ENCODE measurements around the gene MSI2. TPM values are rescaled to one million over a fixed set of nuclear protein-coding genes. Genes with fewer than 3 reads are reported as not detected.

MSI2 gene
- total RNA-seq, 2 experiments from 2014 or later = 38.8 to 39.0 TPM

DNA sequence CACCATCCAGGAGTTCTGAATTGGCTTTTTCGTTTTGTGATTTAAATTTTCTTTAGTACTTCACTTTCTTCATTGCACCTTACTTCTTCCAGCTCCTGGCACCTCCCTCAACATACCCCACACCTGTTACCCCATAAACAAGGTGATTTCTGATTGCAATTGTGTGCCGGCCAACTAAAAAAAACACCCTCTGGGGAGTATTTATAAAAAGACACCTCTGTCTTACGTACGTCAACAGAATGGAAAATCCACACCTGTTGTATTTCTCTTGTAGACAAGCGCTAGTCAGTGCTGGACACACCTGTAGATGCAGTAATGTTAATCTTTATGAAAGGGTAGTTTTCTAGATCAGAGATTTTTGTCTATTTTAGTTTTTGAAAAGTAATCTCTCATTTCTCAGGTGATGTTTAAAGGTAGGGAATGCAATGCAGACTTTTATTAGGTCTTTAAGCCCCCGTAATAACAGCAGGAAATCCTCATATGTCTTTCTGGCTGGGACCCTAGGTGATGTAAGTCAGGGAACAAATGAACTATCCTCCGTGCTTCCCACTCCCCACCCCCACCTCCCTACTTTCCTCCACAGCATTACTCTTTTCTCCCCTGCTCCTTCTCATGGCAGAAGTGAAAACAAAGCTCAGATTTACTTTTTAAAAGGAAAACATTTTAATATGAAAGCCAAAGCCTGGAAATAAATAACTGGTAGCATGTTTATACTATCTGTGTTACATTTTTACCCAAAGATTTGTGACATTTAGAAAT is 4.2 kb downstream of the MSI2 start:
- no peak for DNase-seq
- Mint-ChIP-seq H3K27ac (no peak overlapping the region), H3K27me3 (ENCODE audit: low read depth) (no peaks in the 10 kb centered on the region), H3K9me3 (no peaks in the 10 kb centered on the region), H3K4me3 (no peak overlapping the region), H3K36me3 (ENCODE audit: low read depth) (peaks cover 39% of the 10 kb centered on the region), H3K4me1 (ENCODE audit: low read depth) (peaks cover 61% of the 10 kb centered on the region)
- CTCF ChIA-PET = interaction anchor here (0.6 to 1.6 kb wide), 8 partner anchors 12 to 487 kb away, joined by 3 to 6 read pairs (median 3); no protein-coding TSS in a partner anchor
- intact Hi-C loops (cut with micrococcal nuclease) = no loop called here

DNA sequence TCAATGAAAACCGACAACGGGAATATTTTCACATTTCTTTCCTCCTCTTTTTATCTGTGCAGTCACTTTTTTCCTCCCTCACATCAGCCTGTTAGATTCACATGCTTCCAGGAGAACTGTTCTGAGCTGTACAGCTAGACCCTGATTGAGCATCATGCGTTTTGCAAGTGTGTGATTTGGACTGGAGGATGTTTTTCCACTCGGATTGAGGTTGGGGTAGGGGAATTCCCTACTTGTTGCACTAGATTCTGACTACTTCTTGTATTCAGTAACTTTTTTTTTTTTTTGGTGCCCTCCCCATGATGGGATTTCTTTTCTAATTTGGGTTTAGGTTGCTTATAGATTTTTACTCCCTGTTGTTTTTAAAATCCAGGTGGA is 4.8 kb downstream of the MSI2 start:
- intact Hi-C loops (cut with micrococcal nuclease) = no loop called here
- Mint-ChIP-seq H3K27me3 (ENCODE audit: low read depth) (no peaks in the 10 kb centered on the region), H3K27ac (no peak overlapping the region), H3K4me3 (no peak overlapping the region), H3K4me1 (ENCODE audit: low read depth) (peaks cover 59% of the 10 kb centered on the region), H3K9me3 (no peaks in the 10 kb centered on the region), H3K36me3 (ENCODE audit: low read depth) (peaks cover 43% of the 10 kb centered on the region)
- CTCF ChIA-PET = interaction anchor here (0.6 to 1.6 kb wide), 5 partner anchors 12 to 486 kb away, joined by 3 to 6 read pairs (median 3); no protein-coding TSS in a partner anchor
- DNase-seq = peak; percentile 46

DNA sequence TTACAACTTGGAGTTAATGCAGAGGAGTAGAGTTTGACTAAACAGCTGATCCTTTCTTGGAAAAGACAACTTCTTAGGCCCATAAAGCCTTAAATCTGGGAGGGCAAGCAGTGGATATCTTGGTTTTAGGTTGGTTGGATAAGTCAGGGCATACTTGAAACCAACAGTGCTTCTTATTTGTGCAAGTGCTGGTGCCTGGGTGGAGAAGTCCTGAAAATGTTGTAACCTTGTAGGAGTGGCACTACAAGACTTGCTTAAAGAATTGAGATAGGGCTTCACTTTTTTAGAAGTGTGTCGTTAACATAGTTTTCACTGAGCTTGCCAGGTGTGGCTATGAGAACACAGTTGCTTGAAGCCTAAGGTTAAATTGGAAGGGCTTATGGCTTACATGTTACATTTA is 6.2 kb downstream of the MSI2 start:
- peaks cover 59% of the 10 kb centered on the region for H3K4me1 Mint-ChIP-seq (ENCODE audit: low read depth)
- peaks cover 49% of the 10 kb centered on the region for H3K36me3 Mint-ChIP-seq (ENCODE audit: low read depth)
- no peaks in the 10 kb centered on the region for H3K27me3 Mint-ChIP-seq (ENCODE audit: low read depth)
- no peak overlapping the region for H3K4me3 Mint-ChIP-seq
- H3K9me3 Mint-ChIP-seq = no peaks in the 10 kb centered on the region
- intact Hi-C loops (cut with micrococcal nuclease) = no loop called here
- CTCF ChIA-PET = interaction anchor here (0.7 kb wide), 1 partner anchor 599 kb away, joined by 3 read pairs; no protein-coding TSS in a partner anchor
- no peak for DNase-seq
- H3K27ac Mint-ChIP-seq = no peak overlapping the region

DNA sequence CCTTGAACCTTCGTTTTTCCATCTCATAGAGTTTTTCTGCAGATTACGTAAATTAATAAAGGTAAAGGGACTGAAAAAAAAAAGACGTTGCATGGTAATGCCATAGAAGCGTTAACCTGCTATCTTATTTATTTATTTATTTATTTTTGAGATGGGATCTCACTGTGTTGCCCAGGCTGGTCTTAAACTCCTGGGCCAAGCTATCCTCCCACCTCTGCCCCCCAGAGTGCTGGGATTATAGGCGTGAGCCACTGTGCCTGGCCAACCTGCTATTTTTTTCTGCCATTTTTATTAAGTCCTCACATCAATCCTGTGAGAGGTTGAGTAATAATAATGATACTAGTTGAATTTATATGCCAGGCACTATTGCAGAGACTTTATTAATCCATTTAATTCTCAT is 7.9 kb downstream of the MSI2 start:
- H3K27me3 Mint-ChIP-seq (ENCODE audit: low read depth) = no peaks in the 10 kb centered on the region
- intact Hi-C loops (cut with micrococcal nuclease) = no loop called here
- no peak overlapping the region for H3K4me3 Mint-ChIP-seq
- peaks cover 47% of the 10 kb centered on the region for H3K4me1 Mint-ChIP-seq (ENCODE audit: low read depth)
- H3K36me3 Mint-ChIP-seq (ENCODE audit: low read depth) = peaks cover 54% of the 10 kb centered on the region
- no peak overlapping the region for H3K27ac Mint-ChIP-seq
- no peak for DNase-seq
- CTCF ChIA-PET = no interaction called here
- no peaks in the 10 kb centered on the region for H3K9me3 Mint-ChIP-seq

DNA sequence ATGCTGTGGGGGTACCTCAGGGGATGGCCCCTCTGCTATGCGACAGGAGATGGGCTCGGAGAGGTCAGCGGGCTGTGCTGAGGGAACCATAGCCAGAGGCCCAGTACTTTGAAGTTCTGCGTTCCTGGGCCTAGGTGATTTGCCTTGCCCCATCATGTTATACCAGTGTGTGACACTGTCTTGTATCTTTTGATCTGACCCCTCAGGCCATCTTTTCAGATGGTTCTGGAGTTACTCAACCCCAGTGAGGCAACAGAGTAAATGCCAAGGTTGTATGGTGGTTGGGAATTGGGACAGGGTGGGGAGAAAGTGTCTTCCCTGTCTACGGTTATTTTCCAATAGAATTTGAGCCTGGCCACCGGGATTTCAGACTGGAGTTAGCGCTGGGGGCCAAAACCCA is 8.5 kb downstream of the MSI2 start:
- H3K4me1 Mint-ChIP-seq (ENCODE audit: low read depth) = peaks cover 44% of the 10 kb centered on the region
- CTCF ChIA-PET = no interaction called here

DNA sequence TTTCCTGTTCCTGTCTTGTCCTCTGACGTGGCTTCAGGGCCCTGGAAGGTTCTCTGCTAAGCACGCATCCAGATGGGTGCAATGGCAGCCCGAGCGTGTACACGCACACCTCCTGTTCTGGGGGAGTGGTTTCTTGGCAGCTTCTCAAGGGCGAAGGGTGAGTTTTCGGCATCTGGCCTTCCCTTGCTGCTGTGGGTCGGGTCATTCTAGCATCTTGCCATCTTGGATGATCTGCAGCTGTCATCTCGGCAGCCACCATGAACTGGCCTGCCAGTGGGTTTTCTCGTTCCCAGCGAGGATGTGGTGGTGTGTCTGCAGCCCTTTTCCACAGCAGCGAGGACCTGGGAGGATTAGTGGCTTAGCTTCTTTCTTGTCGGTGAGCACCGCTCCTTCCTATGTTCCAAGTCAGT is 10.6 kb downstream of the MSI2 start:
- CTCF ChIA-PET = interaction anchor here (1.1 to 1.4 kb wide), 2 partner anchors 9 to 24 kb away, joined by 4 to 6 read pairs; no protein-coding TSS in a partner anchor
- H3K4me1 Mint-ChIP-seq (ENCODE audit: low read depth) = peaks cover 30% of the 10 kb centered on the region
- intact Hi-C loops (cut with micrococcal nuclease) = no loop called here
- no peak overlapping the region for H3K4me3 Mint-ChIP-seq
- H3K27me3 Mint-ChIP-seq (ENCODE audit: low read depth) = no peaks in the 10 kb centered on the region
- H3K27ac Mint-ChIP-seq = no peak overlapping the region
- no peak for DNase-seq
- no peaks in the 10 kb centered on the region for H3K9me3 Mint-ChIP-seq
- peaks cover 44% of the 10 kb centered on the region for H3K36me3 Mint-ChIP-seq (ENCODE audit: low read depth)

More for the DNA sequence above, 8.5 kb downstream of the MSI2 start:
- DNase-seq = no peak
- Mint-ChIP-seq H3K36me3 (ENCODE audit: low read depth) (peaks cover 55% of the 10 kb centered on the region), H3K4me3 (no peak overlapping the region), H3K27me3 (ENCODE audit: low read depth) (no peaks in the 10 kb centered on the region), H3K9me3 (no peaks in the 10 kb centered on the region), H3K27ac (no peak overlapping the region)
- intact Hi-C loops (cut with micrococcal nuclease) = no loop called here

DNA sequence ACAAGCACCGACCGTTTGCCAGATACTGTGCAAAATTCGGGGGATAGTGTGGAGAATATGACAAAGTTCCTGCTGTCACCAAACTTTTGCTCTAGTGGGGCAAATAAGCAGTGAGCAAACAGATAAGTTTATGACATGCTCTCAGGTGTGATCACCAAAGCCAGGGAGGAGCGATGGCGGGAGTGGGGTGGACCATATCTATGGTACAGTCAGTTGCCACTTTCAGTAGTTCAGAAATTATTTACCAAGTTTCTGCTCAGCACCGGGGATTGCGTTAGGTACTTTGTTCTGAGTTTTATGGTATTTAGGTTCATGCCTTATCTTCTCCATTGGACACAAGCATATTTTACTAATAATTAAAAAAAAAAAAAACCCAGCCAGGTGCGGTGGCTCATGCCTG is 11.9 kb downstream of the MSI2 start:
- no peak overlapping the region for H3K4me3 Mint-ChIP-seq
- peaks cover 21% of the 10 kb centered on the region for H3K4me1 Mint-ChIP-seq (ENCODE audit: low read depth)
- intact Hi-C loops (cut with micrococcal nuclease) = no loop called here
- CTCF ChIA-PET = interaction anchor here (1.1 to 2.3 kb wide), 3 partner anchors 10 to 479 kb away, joined by 3 to 12 read pairs (median 4); no protein-coding TSS in a partner anchor
- H3K27ac Mint-ChIP-seq = no peak overlapping the region
- peaks cover 32% of the 10 kb centered on the region for H3K36me3 Mint-ChIP-seq (ENCODE audit: low read depth)
- H3K27me3 Mint-ChIP-seq (ENCODE audit: low read depth) = no peaks in the 10 kb centered on the region
- DNase-seq = no peak
- H3K9me3 Mint-ChIP-seq = no peaks in the 10 kb centered on the region

DNA sequence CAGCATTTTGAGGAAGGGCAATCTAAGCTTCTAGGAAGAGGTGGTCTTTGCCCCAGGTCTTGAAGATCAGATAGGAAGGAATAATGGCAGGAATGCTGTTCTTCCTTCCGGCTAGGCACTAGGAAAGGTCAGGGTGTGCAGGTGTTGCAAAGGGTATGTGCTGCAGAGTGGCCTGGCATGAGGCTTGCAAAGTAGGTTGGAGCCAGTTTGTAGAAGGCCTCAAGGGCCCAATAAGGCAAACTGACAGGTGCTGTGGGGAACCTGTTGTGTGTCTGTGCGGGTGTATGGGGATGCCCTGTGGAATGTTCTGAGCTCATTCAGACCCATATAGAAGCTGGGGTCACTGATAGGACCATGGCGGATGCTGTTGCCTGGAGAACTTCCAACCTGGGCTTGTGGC is 12.7 kb downstream of the MSI2 start:
- Mint-ChIP-seq H3K4me1 (ENCODE audit: low read depth) (peaks cover 15% of the 10 kb centered on the region), H3K27ac (no peak overlapping the region), H3K9me3 (no peaks in the 10 kb centered on the region), H3K4me3 (no peak overlapping the region), H3K27me3 (ENCODE audit: low read depth) (no peaks in the 10 kb centered on the region), H3K36me3 (ENCODE audit: low read depth) (peaks cover 26% of the 10 kb centered on the region)
- CTCF ChIA-PET = interaction anchor here (2.3 kb wide), 1 partner anchor 26 kb away, joined by 12 read pairs; no protein-coding TSS in a partner anchor
- intact Hi-C loops (cut with micrococcal nuclease) = no loop called here
- DNase-seq = no peak

DNA sequence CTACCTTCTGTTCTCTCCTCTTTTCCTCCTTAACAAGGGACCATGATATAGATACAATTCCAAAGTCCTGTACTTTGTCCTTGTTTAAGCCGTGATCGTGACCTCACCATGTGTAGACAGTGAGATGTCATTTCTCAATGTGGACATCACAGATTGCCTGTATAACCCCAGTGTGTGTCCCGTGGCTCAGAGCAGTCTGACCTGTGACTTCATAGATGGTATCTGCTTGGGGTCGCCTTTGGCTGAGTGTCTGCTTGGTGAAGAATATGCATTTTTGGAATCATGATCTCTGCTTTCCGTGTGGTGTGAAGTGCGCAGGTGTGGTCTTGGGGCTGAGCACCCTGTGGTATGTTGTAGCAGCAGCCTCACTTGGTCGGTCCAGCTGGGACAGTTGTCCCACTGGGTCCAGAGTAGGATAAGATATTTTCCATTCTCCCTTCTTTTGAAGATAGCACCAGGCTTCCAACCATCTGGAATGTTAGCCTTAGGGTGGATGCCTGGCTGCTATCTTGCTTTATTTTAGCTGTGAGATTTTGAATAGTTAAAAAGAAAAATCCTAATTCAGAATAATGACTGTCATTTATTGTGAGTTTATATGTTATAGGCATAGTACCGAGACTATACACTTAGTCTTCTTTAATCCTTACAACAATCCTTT is 13.4 kb downstream of the MSI2 start:
- Mint-ChIP-seq H3K9me3 (no peaks in the 10 kb centered on the region), H3K27me3 (ENCODE audit: low read depth) (no peaks in the 10 kb centered on the region), H3K4me1 (ENCODE audit: low read depth) (peaks cover 15% of the 10 kb centered on the region), H3K36me3 (ENCODE audit: low read depth) (peaks cover 26% of the 10 kb centered on the region), H3K27ac (no peak overlapping the region), H3K4me3 (no peak overlapping the region)
- intact Hi-C loops (cut with micrococcal nuclease) = no loop called here
- no peak for DNase-seq
- CTCF ChIA-PET = interaction anchor here (2.3 kb wide), 1 partner anchor 26 kb away, joined by 12 read pairs; no protein-coding TSS in a partner anchor

DNA sequence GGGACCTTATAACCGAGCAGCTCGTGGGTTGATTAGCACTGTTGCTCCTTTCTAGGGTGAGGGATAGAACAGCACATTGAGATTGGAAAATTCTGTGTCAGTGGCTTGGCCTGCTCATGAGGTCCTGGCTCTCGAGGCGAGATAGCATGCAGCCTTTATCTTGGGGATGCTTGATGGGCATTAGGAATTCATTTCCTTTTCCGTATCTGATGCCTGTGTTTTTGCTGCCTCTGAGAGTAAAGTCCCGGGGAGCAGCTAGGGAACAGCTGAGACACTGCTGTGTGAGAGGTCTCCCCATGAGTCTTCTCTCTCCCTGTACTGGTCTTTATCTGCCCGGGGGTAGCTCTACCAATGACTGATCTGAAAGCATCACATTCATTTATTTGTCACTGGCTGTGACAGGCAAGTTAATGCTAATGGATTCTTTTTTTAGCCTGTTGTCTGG is 14.5 kb downstream of the MSI2 start:
- Mint-ChIP-seq H3K9me3 (no peaks in the 10 kb centered on the region), H3K36me3 (ENCODE audit: low read depth) (peaks cover 22% of the 10 kb centered on the region), H3K27ac (no peak overlapping the region), H3K27me3 (ENCODE audit: low read depth) (no peaks in the 10 kb centered on the region), H3K4me1 (ENCODE audit: low read depth) (peaks cover 25% of the 10 kb centered on the region), H3K4me3 (no peak overlapping the region)
- CTCF ChIA-PET = no interaction called here
- intact Hi-C loops (cut with micrococcal nuclease) = no loop called here
- DNase-seq = no peak

DNA sequence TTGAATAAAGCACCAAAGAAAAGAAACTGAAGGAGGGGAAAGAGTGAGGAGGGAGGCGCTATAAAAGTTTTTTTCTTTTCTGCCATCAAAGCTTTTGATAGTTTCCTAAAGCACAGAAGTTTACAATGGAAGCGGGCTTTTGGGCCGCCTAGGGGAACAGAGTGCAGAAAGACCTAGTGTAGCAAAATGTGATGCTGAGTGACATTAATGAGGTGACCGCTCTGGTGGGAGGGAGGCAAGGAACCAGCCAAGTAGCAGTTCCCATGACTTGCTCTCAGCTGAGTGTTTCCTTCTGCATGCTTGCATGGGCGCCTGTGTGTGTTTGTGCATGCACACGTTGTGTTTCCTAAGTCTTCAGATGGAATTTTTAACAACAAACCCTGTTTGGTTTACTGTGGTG is 15.5 kb downstream of the MSI2 start:
- H3K27me3 Mint-ChIP-seq (ENCODE audit: low read depth) = no peaks in the 10 kb centered on the region
- CTCF ChIA-PET = interaction anchor here (3.0 kb wide), 1 partner anchor 28 kb away, joined by 12 read pairs; no protein-coding TSS in a partner anchor
- peaks cover 20% of the 10 kb centered on the region for H3K36me3 Mint-ChIP-seq (ENCODE audit: low read depth)
- peaks cover 33% of the 10 kb centered on the region for H3K4me1 Mint-ChIP-seq (ENCODE audit: low read depth)
- intact Hi-C loops (cut with micrococcal nuclease) = no loop called here
- H3K4me3 Mint-ChIP-seq = no peak overlapping the region
- H3K9me3 Mint-ChIP-seq = no peaks in the 10 kb centered on the region
- H3K27ac Mint-ChIP-seq = no peak overlapping the region
- DNase-seq = no peak

DNA sequence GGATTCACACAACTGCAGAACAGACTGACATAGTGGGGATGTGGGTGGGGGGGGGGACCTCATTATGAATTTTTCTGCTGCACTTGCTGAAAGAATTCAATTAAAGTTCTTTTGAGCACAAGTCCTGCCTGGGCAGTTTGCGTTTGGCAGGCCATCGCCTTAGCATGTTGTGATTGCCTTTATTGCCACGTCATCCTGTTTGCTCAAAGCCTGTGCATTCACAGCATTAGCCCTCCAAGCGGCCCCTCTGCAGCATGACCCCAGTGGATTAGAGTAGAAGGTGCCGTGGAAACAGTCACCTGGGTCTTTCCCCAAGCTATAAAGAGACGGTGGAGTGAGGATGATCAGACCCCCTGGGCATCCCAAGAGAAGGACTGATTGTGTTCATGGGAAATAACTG is 17.2 kb downstream of the MSI2 start:
- DNase-seq = no peak
- Mint-ChIP-seq H3K9me3 (no peaks in the 10 kb centered on the region), H3K27ac (no peak overlapping the region), H3K4me3 (no peak overlapping the region), H3K4me1 (ENCODE audit: low read depth) (peaks cover 42% of the 10 kb centered on the region), H3K27me3 (ENCODE audit: low read depth) (no peaks in the 10 kb centered on the region), H3K36me3 (ENCODE audit: low read depth) (peaks cover 16% of the 10 kb centered on the region)
- CTCF ChIA-PET = interaction anchor here (1.3 to 3.0 kb wide), 2 partner anchors 12 to 30 kb away, joined by 3 to 12 read pairs; no protein-coding TSS in a partner anchor
- intact Hi-C loops (cut with micrococcal nuclease) = no loop called here

Data from activated naive CD4-positive, alpha-beta T cell treated with anti-CD3 and anti-CD28 coated beads for 36 hours (primary cell).